HG02938 (cell line): ENCODE results near the gene ZNF140.
A peak's percentile ranks its signal among the peaks of the same experiment; 100 is the strongest.

Experiments used
- ATAC-seq: cut with Tn5 transposase; IDR thresholded peaks from one replicate; pipeline ENCODE4 v1.9.1; 2021; ENCODE audit warnings: mild to moderate bottlenecking, moderate library complexity; ENCODE audit not compliant: unreplicated experiment

The ZNF140 gene

DNA sequence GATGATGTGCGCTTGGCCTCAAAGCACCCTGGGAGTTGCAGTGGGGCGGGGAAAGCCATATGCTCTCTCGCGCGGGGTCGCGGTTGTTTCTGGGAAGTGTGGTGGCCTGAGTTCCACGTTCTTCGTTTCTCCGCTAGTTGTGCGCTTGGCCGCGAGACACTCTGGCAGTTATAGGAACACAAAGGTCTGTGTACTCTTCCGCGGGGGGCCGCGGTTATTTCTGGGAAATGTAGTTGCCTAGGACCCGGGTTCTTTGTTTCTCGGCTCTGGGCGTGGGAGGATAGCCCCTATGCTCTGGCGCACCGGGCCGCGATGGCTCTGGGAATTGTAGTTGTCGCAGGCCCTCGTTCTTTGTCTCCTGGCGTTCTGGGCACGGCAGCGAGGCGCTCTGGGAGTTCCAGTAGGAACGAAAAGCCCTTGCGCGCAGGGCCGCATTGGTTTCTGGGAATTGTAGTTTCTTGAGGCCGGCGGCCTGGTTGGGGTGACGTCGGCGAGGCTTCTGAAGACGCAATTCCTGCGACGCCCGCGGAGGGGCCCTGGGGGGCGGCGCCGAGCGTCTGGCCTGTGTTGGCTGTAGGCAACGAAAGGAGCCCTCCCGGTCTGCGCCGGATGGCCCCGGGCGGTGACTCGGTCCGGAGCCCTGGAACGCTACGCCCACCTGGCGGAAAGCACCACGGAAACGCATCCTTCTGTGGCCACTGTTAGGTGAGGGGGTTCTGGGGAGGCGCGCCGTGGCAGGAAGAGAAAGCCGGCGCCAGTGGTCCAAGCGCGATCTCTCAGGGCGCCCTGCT is at the start of gene ZNF140:
Gene ZNF140 (plus strand): TSS at position 556 of the 791 bp plus-strand sequence. CDS start 398 bp downstream, outside the sequence.
- ATAC-seq, result peak; percentile 74

DNA sequence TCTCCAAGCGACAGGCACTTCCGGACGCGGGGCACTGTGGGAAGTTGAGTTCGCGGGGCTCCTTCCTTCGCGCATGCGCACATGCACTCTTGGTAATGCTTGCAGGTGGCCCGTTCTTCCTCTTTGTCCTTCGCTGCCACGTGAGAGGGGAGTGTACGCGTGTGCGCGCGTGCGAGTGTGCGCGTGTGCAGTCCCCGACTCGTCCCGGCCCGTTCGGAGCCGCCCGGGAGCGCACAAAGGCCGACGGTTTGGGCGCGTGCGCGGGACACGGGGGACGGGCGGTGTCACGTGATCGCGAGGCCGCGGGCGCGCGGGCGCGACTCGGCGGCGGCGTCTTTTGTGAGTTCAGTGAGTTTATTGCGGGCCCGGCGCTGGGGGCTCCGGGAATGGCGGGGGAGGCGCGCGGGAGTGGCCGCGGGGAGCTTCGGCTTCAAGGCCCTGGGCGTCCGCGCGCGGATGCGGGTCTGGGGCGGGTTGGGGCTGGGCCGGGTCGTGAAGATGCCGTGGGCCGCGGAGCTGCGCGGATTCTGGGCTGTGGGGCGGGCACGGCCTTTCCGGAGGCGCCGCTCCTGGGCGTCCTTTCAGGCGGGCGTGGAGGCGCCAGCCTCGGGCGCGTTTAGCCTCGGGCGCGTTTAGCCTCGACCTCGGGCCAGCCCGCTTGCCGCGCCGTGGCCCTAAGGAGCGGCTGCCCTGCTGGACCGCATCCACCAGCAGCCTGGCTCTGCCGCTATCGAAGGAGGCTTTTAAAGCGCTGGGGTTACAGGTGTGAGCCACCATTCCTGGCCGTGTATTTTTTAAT is 43.3 kb upstream of the ZNF140 start, which contains the start of gene ZNF84:
Gene ZNF84 (plus strand): TSS at position 303 of the 799 bp plus-strand sequence. CDS start 3,959 bp downstream, outside the sequence.
- ATAC-seq, result peak; percentile 89

DNA sequence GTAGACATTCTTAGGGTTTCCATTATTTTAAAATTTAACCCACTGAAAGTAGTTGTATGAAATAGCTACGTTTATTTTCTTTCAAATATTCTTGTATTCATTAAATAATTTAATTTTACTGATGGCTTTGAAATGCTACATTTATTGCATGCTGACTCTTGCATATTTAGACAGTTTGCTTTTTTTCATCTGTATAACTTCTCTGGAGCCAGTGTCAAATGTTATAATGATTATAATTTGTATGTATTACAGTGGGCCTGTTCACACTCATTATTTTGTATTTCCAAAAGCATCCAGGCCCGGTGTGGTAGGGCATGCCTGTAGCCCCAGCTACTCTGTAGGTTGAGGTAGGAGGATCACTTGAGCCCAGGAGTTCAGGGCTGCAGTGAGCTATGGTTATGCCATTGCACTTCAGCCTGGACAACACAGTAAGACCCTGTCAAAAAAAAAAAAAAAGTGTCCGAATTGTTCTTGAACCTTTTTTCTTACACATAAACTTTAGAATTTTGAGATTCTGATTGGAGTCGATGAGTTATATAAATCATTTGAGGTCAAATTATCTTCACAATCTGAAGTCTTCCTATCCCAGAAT is 42.5 kb upstream of the ZNF140 start:
- ATAC-seq, result no peak

DNA sequence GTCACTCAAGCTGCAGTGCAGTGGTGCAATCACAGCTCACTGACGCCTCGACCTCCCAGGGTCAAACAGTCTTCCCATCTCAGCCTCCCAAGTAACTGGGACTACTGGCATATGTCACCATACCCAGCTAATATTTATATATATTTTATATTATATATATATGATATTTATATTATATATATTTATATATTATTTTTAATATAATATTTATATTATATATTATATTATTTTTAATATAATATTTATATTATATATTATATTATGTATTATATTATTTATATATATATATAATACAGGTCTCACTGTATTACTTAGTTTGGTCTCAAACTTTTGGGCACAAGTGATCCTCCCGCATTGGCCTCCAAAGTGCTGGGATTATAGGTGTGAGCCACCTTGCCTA is 34.0 kb upstream of the ZNF140 start:
- no peak for ATAC-seq

DNA sequence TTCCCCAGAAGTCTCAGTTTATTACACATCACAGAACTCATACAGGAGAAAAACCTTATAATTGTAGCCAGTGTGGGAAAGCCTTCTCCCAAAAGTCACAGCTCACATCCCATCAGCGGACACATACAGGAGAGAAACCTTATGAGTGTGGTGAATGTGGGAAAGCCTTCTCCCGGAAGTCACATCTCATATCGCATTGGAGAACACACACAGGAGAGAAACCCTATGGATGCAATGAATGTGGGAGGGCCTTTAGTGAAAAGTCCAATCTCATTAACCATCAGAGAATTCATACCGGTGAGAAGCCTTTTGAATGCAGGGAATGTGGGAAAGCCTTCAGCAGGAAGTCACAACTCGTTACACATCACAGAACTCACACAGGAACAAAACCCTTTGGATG is 23.3 kb upstream of the ZNF140 start:
- no peak for ATAC-seq

DNA sequence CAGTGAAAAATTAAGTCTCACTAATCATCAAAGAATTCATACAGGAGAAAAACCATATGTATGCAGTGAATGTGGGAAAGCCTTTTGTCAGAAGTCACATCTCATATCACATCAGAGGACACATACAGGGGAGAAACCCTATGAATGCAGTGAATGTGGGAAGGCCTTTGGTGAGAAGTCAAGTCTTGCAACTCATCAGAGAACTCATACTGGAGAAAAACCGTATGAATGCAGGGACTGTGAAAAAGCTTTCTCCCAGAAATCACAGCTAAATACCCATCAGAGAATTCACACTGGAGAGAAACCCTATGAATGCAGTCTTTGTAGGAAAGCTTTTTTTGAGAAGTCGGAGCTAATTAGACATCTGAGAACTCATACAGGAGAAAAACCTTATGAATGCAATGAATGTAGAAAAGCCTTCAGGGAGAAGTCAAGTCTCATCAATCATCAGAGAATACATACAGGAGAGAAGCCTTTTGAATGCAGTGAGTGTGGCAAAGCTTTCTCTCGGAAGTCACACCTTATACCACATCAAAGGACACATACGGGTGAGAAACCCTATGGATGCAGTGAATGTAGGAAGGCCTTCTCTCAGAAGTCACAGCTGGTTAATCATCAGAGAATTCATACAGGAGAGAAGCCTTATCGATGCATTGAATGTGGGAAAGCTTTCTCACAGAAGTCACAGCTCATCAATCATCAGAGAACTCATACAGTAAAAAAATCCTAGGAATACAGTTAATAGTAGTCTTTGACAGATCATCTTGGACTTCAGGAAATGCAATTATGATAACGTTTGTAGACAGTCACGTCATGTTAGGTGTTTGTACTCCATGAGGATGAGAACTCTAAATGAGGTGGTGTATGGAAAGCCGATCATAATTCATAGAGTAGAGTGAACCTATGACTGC is 22.3 kb upstream of the ZNF140 start:
- no peak for ATAC-seq

DNA sequence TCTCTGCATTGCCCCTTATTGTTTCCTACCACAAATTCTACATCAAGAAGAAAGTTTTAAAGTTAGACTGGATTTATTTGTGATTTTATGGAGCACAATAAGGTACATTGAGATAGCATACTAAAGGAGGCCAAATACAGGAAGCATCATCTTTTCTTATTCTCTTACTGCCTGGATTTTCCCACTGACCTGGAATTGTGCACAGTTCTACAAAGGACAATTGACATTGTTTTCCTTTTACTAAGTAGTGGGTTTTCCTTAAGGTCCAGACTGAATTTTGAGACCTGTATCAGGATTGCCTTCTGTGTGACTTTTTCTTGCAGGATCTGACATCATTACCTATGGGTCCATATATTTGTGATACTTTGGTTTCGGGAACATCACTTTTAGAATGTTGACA is 18.8 kb upstream of the ZNF140 start:
- ATAC-seq, result no peak

DNA sequence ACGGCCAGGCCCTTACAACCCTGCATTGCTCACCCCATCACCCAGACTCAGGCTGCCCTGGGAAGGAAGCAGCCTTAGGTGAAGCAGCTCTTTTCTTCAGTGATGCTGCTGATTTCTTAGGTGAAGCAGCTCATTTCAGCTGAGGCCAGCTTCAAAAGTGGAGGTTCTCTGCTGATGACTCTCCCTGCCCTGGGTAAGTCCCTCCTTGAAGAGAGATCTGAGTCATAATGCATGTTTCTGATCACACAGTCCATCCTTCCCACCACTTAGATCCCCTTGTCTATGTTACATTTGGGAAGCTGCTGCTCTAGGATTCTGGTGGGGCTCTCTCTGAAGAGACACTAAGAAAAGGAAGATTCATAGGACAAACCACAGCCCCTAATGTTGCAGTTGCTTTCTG is 17.2 kb upstream of the ZNF140 start:
- ATAC-seq, result no peak

DNA sequence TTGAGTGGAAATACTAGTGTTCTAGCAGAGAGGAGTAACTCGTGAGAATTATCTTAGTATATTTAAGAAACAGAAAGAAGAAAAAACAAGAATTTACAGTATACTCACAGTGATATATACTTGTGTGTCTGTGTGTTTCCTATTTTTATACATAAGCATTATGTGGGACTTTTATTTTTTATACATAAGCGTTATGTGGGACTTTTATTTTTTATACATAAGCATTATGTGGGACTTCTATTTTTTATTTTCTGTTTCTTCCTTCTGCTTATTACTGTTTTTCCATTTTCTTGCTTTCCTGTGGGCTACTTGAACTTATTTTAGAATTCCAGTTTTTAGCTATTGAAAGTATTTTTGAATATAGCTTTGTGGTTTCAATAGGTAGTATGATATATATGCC is 6.9 kb upstream of the ZNF140 start:
- ATAC-seq, result no peak

DNA sequence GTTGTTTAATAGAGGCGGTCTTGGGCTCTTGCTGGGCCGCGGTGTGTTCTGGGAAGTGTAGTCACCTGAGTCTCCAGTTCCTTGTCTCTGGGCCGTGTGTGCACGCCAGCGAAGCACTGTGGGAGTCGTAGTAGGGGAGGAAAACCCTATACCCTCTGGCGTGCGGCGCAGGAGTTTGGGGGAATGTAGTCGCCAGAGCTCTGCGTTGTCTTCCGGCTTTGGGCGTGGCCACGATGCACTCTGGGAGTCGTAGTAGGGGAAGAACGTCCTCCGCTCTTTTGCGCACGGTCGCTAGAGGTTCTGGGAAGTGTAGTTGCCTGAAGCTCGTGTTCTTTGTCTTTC is 726 bp upstream of the ZNF140 start:
- ATAC-seq, result peak; percentile 79

DNA sequence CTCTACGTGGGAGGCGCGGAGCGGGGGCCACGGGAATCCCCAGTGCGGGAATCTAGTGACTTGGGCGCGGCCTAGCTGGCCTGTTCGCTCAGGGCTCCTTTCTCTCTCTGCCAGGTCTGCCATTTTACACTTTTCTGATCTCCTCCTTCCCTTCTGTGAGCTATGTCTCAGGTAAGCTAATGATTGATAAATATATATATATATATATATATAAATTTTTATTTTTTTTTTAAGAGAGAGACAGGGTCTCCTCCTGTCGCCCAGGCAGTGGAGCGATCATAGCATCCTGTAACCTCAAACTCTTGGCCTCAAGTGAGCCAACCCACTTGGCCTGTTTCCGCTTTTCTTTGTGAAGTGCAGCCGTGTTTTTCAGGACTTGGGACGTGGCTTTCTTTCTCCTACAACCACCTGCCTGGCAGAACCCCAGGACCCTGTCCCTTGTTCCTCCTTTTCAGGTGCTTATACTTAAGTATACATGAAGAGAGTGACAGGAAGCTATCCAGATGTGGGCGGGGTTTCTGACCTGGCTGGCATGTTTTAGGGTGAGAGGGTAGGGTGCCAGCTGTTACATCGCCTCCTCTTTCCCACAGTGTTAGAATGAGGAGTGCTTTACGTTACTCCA is 547 bp downstream of the ZNF140 start:
- ATAC-seq, result no peak

DNA sequence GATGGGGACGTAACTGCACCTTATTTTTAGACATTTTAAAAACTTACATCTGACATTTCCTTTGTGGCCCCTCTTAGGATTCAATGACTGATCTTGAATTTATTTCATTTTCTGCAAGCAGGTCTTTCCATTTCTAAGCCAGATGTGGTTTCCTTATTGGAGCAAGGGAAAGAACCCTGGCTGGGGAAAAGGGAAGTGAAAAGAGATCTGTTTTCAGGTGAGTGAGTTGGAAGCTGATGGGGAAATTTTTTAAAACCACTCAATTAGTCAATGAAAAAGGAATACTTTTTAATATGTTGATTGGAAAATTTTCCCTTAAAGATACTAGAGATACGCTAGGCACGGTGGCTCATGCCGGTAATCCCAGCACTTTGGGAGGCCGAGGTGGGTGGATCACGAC is 2.6 kb downstream of the ZNF140 start:
- ATAC-seq, result no peak

DNA sequence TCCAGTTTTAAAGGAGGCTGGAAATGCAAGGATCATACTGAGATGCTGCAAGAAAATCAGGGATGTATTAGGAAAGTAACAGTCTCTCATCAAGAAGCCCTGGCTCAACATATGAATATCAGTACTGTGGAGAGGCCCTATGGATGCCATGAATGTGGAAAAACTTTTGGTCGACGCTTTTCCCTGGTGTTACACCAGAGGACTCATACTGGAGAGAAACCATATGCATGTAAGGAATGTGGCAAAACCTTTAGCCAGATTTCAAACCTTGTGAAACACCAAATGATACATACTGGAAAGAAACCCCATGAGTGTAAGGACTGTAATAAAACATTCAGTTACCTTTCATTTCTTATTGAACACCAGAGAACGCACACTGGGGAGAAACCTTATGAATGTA is 24.9 kb downstream of the ZNF140 start:
- ATAC-seq, result no peak

DNA sequence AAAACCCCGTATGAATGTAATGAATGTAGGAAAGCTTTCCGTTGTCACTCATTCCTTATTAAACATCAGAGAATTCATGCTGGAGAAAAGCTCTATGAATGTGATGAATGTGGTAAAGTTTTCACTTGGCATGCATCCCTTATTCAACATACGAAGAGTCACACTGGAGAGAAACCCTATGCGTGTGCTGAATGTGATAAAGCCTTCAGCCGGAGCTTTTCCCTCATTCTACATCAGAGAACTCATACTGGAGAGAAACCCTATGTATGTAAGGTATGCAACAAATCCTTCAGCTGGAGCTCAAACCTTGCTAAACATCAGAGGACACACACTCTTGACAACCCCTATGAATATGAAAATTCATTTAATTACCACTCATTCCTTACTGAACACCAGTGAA is 25.5 kb downstream of the ZNF140 start:
- no peak for ATAC-seq

DNA sequence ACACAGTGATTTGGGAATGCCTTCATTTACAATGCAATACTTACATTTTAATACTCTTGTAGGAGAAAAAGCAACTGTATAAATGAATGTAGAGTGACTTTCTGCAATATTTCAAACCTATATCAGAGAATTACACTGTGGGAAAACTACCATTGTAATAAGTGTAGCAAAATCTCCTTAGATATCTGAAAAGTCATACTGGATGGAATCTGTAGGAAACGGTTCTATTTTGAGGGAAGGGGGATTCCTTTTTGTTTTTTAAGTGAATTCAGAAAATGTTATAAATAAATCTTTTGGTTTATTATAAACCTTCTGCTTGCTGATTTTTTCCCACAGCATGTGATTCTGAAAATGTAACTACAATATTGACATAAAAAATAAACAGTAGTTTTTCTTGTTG is 26.4 kb downstream of the ZNF140 start:
- no peak for ATAC-seq

DNA sequence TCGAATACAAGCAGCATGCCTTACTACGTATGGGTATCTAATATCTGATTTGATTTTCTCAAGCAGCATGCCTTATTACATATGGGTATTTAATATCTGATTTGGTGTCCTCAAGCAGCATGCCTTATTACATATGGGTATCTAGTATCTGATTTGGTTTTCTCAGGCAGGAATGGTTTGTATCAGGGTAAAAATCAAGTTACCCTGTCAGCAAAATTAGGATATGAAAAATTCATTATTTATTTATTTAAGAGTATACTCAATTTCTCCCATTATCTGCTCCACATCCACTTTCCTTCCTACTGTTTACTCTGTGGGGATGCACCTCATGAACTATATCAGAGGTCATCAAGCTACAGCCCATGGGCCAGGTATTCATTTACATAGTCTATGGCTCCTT is 27.4 kb downstream of the ZNF140 start:
- no peak for ATAC-seq

DNA sequence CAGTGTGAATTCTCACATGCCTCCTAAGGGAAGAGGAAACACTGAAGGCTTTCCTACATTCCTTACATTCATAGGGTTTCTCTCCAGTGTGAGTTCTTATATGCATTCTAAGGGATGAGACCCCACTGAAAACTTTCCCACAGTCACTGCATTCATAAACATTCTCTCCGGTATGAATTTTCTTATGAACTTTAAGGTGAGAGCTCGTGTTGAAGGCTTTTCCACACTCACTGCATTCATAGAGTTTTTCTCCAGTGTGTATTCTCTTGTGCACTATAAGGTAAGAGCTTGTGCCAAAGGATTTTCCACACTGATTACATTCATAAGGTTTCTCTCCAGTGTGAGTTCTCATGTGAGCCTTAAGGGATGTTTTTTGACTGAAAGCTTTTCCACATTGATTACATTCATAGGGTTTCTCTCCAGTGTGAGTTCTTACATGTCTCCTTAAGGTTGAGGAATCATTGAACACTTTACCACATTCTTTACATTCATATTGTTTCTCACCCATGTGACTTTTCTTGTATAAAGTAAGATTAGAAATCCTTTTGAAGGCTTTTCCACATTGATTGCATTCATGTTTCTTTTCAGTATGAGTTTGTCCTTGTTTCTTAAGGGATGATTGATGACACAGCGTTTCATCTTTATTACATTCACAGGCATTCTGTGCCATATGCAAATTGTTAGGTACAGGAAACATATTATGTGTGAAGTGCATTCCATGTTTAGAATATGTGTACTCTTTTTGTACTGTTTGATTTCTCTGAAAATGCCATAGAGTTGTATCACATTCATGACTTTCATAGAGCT is 39.9 kb downstream of the ZNF140 start:
- ATAC-seq, result no peak

DNA sequence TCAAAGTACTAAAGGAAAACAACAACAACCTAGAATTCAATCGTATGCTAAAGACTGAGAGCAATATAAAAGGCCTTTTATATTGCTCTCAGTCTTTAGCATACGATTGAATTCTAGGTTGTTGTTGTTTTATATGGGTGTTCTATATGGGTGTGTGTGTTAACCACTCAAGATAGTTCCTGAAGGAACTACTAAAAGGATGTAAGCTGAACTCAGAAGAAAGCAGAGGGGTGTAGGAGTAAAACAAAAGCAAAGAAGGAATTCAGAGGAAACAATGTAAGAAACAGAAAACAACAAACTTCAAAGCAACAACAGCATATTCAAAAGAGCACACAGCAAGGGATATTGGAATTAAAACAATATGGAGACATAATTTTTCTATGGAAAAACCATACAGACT is 44.0 kb downstream of the ZNF140 start:
- no peak for ATAC-seq

DNA sequence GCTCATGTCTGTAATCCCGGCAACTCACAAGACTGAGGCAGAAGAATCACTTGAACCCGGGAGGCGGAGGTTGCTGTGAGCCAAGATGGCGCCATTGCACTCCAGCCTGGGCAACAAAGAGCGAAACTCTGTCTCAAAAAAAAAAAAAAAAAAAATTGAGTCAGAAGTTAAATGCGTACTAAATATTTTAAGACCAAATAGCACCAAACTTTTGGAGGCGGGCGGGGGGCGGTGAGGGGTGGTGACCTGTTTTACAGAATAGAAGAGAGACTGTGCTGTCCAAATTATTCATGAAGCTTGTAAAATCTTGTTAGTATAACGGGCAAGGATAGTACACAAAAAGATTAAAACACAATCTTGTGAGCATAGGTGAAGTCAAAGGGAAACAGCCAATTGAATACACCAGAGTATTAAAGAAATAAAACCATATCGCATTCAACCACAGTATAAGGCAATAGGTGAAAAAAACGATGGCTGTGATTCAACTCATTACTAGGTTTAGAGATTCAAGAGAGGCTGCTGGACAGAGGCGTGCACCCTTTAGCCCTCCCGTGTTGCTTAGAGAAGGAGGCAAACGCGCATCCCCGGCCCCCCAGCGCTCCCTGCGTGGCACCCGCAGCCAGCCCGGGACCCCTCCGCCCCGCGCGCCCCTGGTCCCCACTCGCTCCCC is 48.8 kb downstream of the ZNF140 start:
- ATAC-seq, result peak; percentile 15
